Astrocyte of the cerebellum (primary cell): ENCODE data around the gene EPB41L1.

Experiments used
- DNase-seq: peaks from one replicate; pipeline ENCODE4 v3.0.0-alpha.2; 2011; ENCODE audit warnings: low read depth
- H3K4me3 ChIP-seq: 2 replicates; pipeline ENCODE4 v1.5.1; 2011; ENCODE audit warnings: mild to moderate bottlenecking, low read depth, low read length, moderate library complexity
- in situ Hi-C: cut with HindIII; loops from 2 replicates; pipeline ENCODE4 v1.10.0; 2017; ENCODE audit warnings: low sequenced_read_pairs
- TF ChIP-seq, protein P1 (sequence below): IDR thresholded peaks from 2 replicates; pipeline ENCODE4 v1.5.1; 2012; ENCODE audit warnings: low read length, low read depth, moderate library complexity, mild to moderate bottlenecking; ENCODE audit errors: missing control alignments

The EPB41L1 gene

DNA sequence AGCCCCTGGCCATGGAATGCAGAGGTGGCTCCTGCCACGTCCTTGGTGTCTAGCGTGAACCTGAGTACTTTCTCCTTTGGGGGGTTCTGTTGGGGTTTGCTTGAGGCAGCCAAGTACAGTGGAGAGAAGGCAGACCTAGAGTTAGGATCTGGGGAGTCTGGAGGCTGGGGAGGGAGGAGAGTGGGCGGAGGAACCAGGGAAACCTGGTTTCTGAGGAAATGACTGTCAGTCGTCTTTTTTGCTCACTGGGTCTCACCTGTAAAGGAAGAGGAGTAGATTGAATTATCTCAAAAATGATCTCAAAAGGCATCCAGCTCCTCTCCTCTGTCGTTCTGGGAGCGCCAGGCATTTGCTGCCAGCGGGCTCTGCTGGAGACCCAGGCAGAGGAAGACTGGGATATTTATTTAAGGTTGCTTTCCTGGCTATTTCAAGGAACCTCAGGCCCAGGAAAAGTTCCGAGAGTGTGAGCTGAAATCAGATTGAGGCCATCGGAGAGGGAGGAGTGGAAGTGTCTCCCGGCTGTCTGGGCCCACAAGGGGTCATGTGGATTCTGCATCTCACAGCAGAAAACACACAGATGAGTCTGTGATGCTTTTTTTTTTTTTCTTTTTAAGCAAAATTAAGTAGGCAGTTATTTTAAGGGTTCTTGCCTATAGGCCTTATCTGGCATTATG, 16.1 kb downstream of the EPB41L1 start:
- TF ChIP-seq, protein P1, sequence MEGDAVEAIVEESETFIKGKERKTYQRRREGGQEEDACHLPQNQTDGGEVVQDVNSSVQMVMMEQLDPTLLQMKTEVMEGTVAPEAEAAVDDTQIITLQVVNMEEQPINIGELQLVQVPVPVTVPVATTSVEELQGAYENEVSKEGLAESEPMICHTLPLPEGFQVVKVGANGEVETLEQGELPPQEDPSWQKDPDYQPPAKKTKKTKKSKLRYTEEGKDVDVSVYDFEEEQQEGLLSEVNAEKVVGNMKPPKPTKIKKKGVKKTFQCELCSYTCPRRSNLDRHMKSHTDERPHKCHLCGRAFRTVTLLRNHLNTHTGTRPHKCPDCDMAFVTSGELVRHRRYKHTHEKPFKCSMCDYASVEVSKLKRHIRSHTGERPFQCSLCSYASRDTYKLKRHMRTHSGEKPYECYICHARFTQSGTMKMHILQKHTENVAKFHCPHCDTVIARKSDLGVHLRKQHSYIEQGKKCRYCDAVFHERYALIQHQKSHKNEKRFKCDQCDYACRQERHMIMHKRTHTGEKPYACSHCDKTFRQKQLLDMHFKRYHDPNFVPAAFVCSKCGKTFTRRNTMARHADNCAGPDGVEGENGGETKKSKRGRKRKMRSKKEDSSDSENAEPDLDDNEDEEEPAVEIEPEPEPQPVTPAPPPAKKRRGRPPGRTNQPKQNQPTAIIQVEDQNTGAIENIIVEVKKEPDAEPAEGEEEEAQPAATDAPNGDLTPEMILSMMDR = no peak
- DNase-seq = no peak
- in situ Hi-C loops = no loop called here
- no peak overlapping the region for H3K4me3 ChIP-seq

DNA sequence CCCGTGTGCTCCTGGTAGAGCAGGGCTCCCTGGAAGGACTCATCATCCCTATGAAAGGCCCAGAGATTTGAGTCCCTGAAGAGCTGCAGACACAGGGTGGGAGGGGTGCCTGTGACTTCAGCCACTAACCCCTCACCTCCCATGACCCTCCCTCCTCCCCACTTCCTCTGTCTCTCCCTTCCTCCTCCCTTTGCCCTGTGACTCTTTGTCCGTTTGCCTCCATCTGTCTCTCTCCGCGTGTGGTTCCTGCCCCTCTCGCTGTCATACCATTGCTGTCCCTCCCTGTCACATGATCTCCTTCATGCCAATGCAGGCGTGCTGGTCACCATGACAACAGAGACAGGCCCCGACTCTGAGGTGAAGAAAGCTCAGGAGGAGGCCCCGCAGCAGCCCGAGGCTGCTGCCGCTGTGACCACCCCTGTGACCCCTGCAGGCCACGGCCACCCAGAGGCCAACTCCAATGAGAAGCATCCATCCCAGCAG, 19.0 kb downstream of the EPB41L1 start:
- no peak for DNase-seq
- H3K4me3 ChIP-seq = no peak overlapping the region
- TF ChIP-seq, protein P1 = no peak
- in situ Hi-C loops = no loop called here

DNA sequence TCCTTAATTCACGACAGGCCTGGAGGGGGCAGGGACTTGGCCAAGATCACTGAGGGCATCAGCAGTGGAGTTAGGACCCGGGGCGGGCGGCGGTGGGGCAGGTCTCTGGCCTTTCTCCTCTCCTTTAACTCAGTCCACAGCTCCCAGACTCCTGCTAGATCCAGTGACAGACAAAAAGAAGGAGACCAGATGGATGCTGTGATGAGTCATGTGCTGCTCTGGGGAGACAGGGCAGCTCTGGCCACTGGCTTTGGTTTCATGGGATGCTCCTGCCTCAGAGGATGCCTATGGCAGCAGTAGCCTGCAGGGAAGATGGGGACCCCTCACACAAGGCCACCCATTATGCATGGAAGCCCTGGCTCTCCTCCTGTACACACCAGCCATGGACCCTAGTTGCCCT, 20.5 kb downstream of the EPB41L1 start:
- H3K4me3 ChIP-seq = no peak overlapping the region
- no peak for DNase-seq
- TF ChIP-seq, protein P1 = no peak
- in situ Hi-C loops = no loop called here

DNA sequence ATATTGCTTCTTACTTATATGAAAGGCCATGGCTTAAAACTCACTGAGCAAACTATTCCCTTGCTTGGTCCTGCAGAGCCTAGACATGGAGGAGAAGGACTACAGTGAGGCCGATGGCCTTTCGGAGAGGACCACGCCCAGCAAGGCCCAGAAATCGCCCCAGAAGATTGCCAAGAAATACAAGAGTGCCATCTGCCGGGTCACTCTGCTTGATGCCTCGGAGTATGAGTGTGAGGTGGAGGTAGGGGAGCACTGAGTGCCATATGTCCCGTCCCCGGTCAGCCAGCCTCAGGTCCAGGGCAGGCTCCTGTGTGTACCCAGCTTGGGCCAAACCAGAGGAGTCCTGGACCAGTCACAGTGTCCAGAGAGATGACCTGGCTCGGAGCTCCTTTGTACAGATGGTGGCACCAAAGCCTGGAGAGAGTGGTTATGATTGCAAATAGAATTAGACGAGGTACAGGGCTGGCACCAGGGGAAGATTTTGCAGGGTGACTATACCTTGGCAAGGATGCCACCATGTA, 21.0 kb downstream of the EPB41L1 start:
- TF ChIP-seq, protein P1 = no peak
- no peak for DNase-seq
- in situ Hi-C loops = no loop called here
- H3K4me3 ChIP-seq = no peak overlapping the region

DNA sequence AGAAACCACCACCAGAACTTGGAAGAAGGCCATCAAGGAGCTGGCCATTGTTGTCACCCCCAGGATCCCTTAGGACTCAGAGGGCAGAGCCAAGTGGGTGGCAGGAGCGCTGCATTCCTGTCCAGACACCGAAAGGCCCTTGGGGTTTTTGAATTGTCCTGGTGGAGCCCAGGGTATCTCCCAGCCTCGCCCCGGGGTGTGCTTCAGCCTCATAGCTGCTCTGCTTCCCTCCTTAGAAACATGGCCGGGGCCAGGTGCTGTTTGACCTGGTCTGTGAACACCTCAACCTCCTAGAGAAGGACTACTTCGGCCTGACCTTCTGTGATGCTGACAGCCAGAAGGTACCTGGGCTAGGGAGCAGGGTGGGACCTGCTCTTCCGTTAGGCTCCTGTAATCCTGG, 23.2 kb downstream of the EPB41L1 start:
- H3K4me3 ChIP-seq = no peak overlapping the region
- TF ChIP-seq, protein P1 = no peak
- DNase-seq = no peak
- in situ Hi-C loops = no loop called here

DNA sequence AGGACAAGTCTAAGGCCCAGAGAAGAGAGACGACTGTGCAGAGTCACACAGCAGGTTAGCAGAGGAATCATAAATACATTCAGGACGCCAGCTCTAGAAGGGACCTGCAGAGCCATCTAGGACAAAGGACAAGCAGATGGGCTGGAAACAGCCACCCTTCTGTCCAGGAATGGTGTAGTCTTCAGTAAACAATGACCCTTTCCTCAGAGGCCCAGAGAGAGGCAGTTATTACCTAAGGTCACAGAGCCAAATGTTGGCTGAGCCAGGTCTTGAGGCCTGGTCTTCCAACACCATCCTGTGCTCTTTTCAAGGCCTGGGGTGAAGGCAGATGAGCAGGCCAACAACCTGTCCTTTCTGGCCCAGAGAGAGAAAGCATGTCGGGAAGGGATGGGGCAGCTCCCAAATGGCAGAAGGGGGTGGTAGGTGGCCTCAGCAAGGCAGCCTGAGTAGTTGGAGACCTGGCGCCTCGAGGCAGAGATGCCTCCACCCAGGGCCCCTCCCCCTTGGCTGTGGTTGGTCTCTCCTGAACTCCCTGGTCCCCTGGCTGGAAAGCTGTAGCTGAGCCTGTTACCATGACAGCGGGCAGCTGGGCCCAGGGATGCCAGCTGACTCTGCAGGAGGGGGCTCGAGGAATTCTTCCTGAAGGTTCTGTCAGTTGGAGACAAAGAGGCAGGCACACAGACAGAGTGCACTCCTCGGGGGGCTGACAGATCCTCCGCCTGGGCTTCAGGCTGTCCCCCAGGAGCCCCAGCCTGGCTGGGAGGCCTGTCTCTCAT, 24.8 kb downstream of the EPB41L1 start:
- H3K4me3 ChIP-seq = no peak overlapping the region
- no peak for DNase-seq
- in situ Hi-C loops = no loop called here
- TF ChIP-seq, protein P1 = no peak
